ENCODE measurements around the gene HTT. TPM values are rescaled to one million over a fixed set of nuclear protein-coding genes. Genes with fewer than 3 reads are reported as not detected.

The HTT gene
- total RNA-seq, 2 experiments from 2014 or later: 56.9 to 62.6 TPM

- H3K4me3 ChIP-seq (ENCODE audit: low read length): no peak overlapping the region
- POLR2A ChIA-PET: interaction anchor here (0.6 kb wide), 1 partner anchor 25 kb away, joined by 4 read pairs; no protein-coding TSS in a partner anchor
- Mint-ChIP-seq H3K4me1 (ENCODE audit: low read depth) (no peaks in the 10 kb centered on the region), H3K4me3 (no peak overlapping the region), H3K27me3 (no peaks in the 10 kb centered on the region), H3K9me3 (no peaks in the 10 kb centered on the region), H3K27ac (no peak overlapping the region), H3K36me3 (ENCODE audit: low read depth) (peaks cover 82% of the 10 kb centered on the region)
- ATAC-seq (ENCODE audit: poor library complexity): no peak
- intact Hi-C loops (cut with DNase I, micrococcal nuclease): no loop called here
- no peak for DNase-seq
- H3K36me3 ChIP-seq (ENCODE audit: insufficient read depth, low read length): peaks cover 81% of the 10 kb centered on the region
- H3K27ac ChIP-seq (ENCODE audit: low read depth in 1 of 2, low read length in 2 of 2): no peak overlapping the region
- H3K27me3 ChIP-seq (ENCODE audit: control insufficient read depth in 1 of 2, insufficient read depth in 2 of 2, low read length in 2 of 2): no peaks in the 10 kb centered on the region
- CTCF ChIA-PET: no interaction called here
- no peak for TF ChIP-seq CTCF (IDR thresholded peaks at IDR 0.05)
- no peaks in the 10 kb centered on the region for H3K4me1 ChIP-seq (ENCODE audit: insufficient read depth, low read length)
- H3K9me3 ChIP-seq (ENCODE audit: control insufficient read depth in 1 of 2, insufficient read depth in 1 of 2, low read length in 2 of 2): no peaks in the 10 kb centered on the region
These were observed 154.4 kb downstream of the HTT start for GRCh38 chr4:3228881-3229280.

- intact Hi-C loops (cut with DNase I, micrococcal nuclease): no loop called here
- H3K36me3 ChIP-seq (ENCODE audit: insufficient read depth, low read length): peaks cover 81% of the 10 kb centered on the region
- H3K27me3 ChIP-seq (ENCODE audit: control insufficient read depth in 1 of 2, insufficient read depth in 2 of 2, low read length in 2 of 2): no peaks in the 10 kb centered on the region
- Mint-ChIP-seq H3K27ac (no peak overlapping the region), H3K4me3 (no peak overlapping the region), H3K4me1 (ENCODE audit: low read depth) (no peaks in the 10 kb centered on the region), H3K36me3 (ENCODE audit: low read depth) (peaks cover 81% of the 10 kb centered on the region), H3K27me3 (no peaks in the 10 kb centered on the region), H3K9me3 (no peaks in the 10 kb centered on the region)
- H3K27ac ChIP-seq (ENCODE audit: low read depth in 1 of 2, low read length in 2 of 2): no peak overlapping the region
- H3K4me1 ChIP-seq (ENCODE audit: insufficient read depth, low read length): no peaks in the 10 kb centered on the region
- CTCF ChIA-PET: no interaction called here
- ATAC-seq (ENCODE audit: poor library complexity) (no peak), DNase-seq (no peak)
- no peak overlapping the region for H3K4me3 ChIP-seq (ENCODE audit: low read length)
- TF ChIP-seq CTCF (IDR thresholded peaks at IDR 0.05): no peak
- no peaks in the 10 kb centered on the region for H3K9me3 ChIP-seq (ENCODE audit: control insufficient read depth in 1 of 2, insufficient read depth in 1 of 2, low read length in 2 of 2)
- POLR2A ChIA-PET: interaction anchor here (0.6 kb wide), 1 partner anchor 25 kb away, joined by 4 read pairs; no protein-coding TSS in a partner anchor
These were observed 154.8 kb downstream of the HTT start for GRCh38 chr4:3229328-3229727.

- CTCF ChIA-PET: no interaction called here
- peaks cover 81% of the 10 kb centered on the region for H3K36me3 Mint-ChIP-seq (ENCODE audit: low read depth)
- POLR2A ChIA-PET: no interaction called here
These were observed 155.5 kb downstream of the HTT start for GRCh38 chr4:3229964-3230363.

More at GRCh38 chr4:3229964-3230363, 155.5 kb downstream of the HTT start:
- H3K9me3 ChIP-seq (ENCODE audit: control insufficient read depth in 1 of 2, insufficient read depth in 1 of 2, low read length in 2 of 2): no peaks in the 10 kb centered on the region
- peaks cover 77% of the 10 kb centered on the region for H3K36me3 ChIP-seq (ENCODE audit: insufficient read depth, low read length)
- no peak overlapping the region for H3K4me3 ChIP-seq (ENCODE audit: low read length)
- DNase-seq: no peak
- no peak for TF ChIP-seq CTCF (IDR thresholded peaks at IDR 0.05)
- no peaks in the 10 kb centered on the region for H3K4me1 ChIP-seq (ENCODE audit: insufficient read depth, low read length)
- H3K4me1 Mint-ChIP-seq (ENCODE audit: low read depth): no peaks in the 10 kb centered on the region
- H3K4me3 Mint-ChIP-seq: no peak overlapping the region
- H3K27me3 Mint-ChIP-seq: no peaks in the 10 kb centered on the region
- H3K27ac ChIP-seq (ENCODE audit: low read depth in 1 of 2, low read length in 2 of 2): no peak overlapping the region
- no peak for ATAC-seq (ENCODE audit: poor library complexity)
- intact Hi-C loops (cut with DNase I, micrococcal nuclease): no loop called here
- no peaks in the 10 kb centered on the region for H3K9me3 Mint-ChIP-seq
- no peak overlapping the region for H3K27ac Mint-ChIP-seq
- no peaks in the 10 kb centered on the region for H3K27me3 ChIP-seq (ENCODE audit: control insufficient read depth in 1 of 2, insufficient read depth in 2 of 2, low read length in 2 of 2)
